Keratinocyte (primary cell): ENCODE measurements around the gene ALDH3A1.

Source experiments
- CTCF ChIP-seq, 3 experiments: IDR thresholded peaks in 1 of 3; conservative IDR thresholded peaks in 1 of 3; optimal IDR thresholded peaks in 1 of 3; 2 replicates in 2 of 3; 3 replicates in 1 of 3; pipeline versions ENCODE3 to v1.5.1; 2011; ENCODE audit warnings: low read length in 3 of 3, mild to moderate bottlenecking in 3 of 3, moderate library complexity in 2 of 3, control low read depth in 1 of 3, inconsistent platforms in 1 of 3; ENCODE audit not compliant: insufficient read depth in 2 of 3; ENCODE audit errors: extremely low read depth in 1 of 3
- EZH2 ChIP-seq: IDR thresholded peaks from one replicate; pipeline ENCODE4 v1.6.1; 2012; ENCODE audit warnings: inconsistent platforms, mild to moderate bottlenecking, low read length, moderate library complexity

- TF ChIP-seq CTCF (optimal IDR thresholded peaks at IDR 0.05 in 1 of 3, IDR thresholded peaks at IDR 0.05 in 1 of 3, conservative IDR thresholded peaks at IDR 0.05 in 1 of 3; ENCODE audit: extremely low read depth in 1 of 3, insufficient read depth in 2 of 3, low read length in 3 of 3) (no peak), EZH2 (no peak)
Observed at GRCh38 chr17:19752216-19753050, 4.3 kb upstream of the ALDH3A1 start.
